CD4-positive, alpha-beta T cell treated with Interleukin-2 at 100 ng/mL for 4 hours (primary cell): Measurements from ENCODE around the gene TSR1.
"Not testable (repeated sequence)": the region's sequence is repeated elsewhere in the genome, so short reads cannot be mapped to it uniquely, and the experiment has no call there.

ENCODE experiments used
- DNase-seq: peaks from one replicate; pipeline ENCODE4 v3.0.0-alpha.2; 2020; ENCODE audit warnings: low spot score

TSR1 gene

GRCh38 chr17:2336852-2337543, 741 bp upstream of the TSR1 start, which contains the start of gene SGSM2:
Gene SGSM2 (plus strand): TSS chr17:2337501. CDS start chr17:2337689, 188 bp downstream.
- DNase-seq: peak; percentile 64

- DNase-seq: no peak
Measured at GRCh38 chr17:2335726-2336214, 487 bp downstream of the TSR1 start.

- no peak for DNase-seq
Measured at GRCh38 chr17:2331303-2331702, 5.0 kb downstream of the TSR1 start.

GRCh38 chr17:2323629-2324314, 12.5 kb downstream of the TSR1 start:
- DNase-seq: no peak

GRCh38 chr17:2321399-2321798, 14.9 kb downstream of the TSR1 start:
- no peak for DNase-seq

GRCh38 chr17:2319051-2319450, 17.2 kb downstream of the TSR1 start:
- DNase-seq: no peak

- no peak for DNase-seq
Measured at GRCh38 chr17:2317796-2318195, 18.5 kb downstream of the TSR1 start.

GRCh38 chr17:2316916-2317205, 19.4 kb downstream of the TSR1 start:
- not testable (repeated sequence) for DNase-seq

GRCh38 chr17:2312736-2313135, 23.5 kb downstream of the TSR1 start:
- DNase-seq: no peak

- no peak for DNase-seq
Measured at GRCh38 chr17:2309338-2310154, 26.7 kb downstream of the TSR1 start.

GRCh38 chr17:2304931-2305330, 31.3 kb downstream of the TSR1 start:
- DNase-seq: no peak

- DNase-seq: peak; percentile 94
Measured at GRCh38 chr17:2303204-2304188, 32.8 kb downstream of the TSR1 start, which contains the start of the genes SMG6 and SRR. Gene SMG6 (minus strand): TSS chr17:2303785. CDS start chr17:2303720, 65 bp downstream. Gene SRR (plus strand): TSS chr17:2303950. CDS start chr17:2315561, 11,611 bp downstream.

- peak; percentile 13 for DNase-seq
Measured at GRCh38 chr17:2302778-2303203, 33.5 kb downstream of the TSR1 start.

- no peak for DNase-seq
Measured at GRCh38 chr17:2299756-2300155, 36.5 kb downstream of the TSR1 start.

- no peak for DNase-seq
Measured at GRCh38 chr17:2299136-2299535, 37.1 kb downstream of the TSR1 start.

GRCh38 chr17:2297023-2297422, 39.2 kb downstream of the TSR1 start:
- DNase-seq: no peak

- DNase-seq: no peak
Measured at GRCh38 chr17:2295575-2295974, 40.7 kb downstream of the TSR1 start.

- no peak for DNase-seq
Measured at GRCh38 chr17:2292100-2292499, 44.2 kb downstream of the TSR1 start.

- no peak for DNase-seq
Measured at GRCh38 chr17:2289878-2290478, 46.3 kb downstream of the TSR1 start.

GRCh38 chr17:2283302-2283701, 53.0 kb downstream of the TSR1 start:
- DNase-seq: no peak
